Esophagus muscularis mucosa (tissue), 4 donors: ENCODE measurements around the gene GNB5.

Source experiments
- EP300 ChIP-seq: sonication (generic); formaldehyde crosslinking; IDR thresholded peaks from one replicate; pipeline ENCODE4 v1.6.1; 2017; ENCODE audit warnings: antibody characterized with exemption
- POLR2A ChIP-seq: fragments of 450-650 bp; IDR thresholded peaks from one replicate; pipeline ENCODE4 v1.6.1; 2017; ENCODE audit warnings: antibody characterized with exemption, moderate library complexity, mild to moderate bottlenecking, low read depth
- TF ChIP-seq, protein P1 (sequence below), 3 experiments: fragments of 200-600 bp in 2 of 3; fragments of 450-650 bp in 1 of 3; sonication (generic) in 2 of 3; IDR thresholded peaks; one replicate each; pipeline ENCODE4 v1.5.1; 2017 to 2019; ENCODE audit warnings: antibody characterized with exemption in 3 of 3, mild to moderate bottlenecking in 2 of 3, moderate library complexity in 1 of 3

DNA sequence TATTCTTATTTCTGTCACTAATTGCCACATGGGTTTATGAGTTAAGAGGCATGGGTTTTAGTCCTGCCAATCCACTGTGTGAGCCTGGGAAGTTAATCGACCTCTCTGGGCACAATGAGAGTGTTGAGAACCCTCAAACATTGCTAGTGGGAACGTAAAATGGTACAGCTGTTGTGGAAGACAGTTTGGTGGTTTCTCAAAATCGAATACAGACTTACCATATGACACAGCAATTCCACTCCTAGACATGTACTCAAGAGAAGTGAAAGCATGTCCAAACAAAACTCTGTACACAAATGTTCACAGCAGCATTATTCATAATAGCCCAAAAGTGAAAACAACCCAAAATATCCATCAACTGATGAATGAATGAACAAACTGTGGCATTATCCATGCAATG, 5.7 kb upstream of the GNB5 start:
- TF ChIP-seq, protein P1, sequence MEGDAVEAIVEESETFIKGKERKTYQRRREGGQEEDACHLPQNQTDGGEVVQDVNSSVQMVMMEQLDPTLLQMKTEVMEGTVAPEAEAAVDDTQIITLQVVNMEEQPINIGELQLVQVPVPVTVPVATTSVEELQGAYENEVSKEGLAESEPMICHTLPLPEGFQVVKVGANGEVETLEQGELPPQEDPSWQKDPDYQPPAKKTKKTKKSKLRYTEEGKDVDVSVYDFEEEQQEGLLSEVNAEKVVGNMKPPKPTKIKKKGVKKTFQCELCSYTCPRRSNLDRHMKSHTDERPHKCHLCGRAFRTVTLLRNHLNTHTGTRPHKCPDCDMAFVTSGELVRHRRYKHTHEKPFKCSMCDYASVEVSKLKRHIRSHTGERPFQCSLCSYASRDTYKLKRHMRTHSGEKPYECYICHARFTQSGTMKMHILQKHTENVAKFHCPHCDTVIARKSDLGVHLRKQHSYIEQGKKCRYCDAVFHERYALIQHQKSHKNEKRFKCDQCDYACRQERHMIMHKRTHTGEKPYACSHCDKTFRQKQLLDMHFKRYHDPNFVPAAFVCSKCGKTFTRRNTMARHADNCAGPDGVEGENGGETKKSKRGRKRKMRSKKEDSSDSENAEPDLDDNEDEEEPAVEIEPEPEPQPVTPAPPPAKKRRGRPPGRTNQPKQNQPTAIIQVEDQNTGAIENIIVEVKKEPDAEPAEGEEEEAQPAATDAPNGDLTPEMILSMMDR (IDR thresholded peaks at IDR 0.05): no peak
- no peak for TF ChIP-seq POLR2A
- TF ChIP-seq EP300: no peak
